HG02885 (cell line): Measurements from ENCODE around the gene ROPN1B.
A peak's percentile ranks its signal among the peaks of the same experiment; 100 is the strongest.
"Not testable (repeated sequence)": the region's sequence is repeated elsewhere in the genome, so short reads cannot be mapped to it uniquely, and the experiment has no call there.

Experiments used
- ATAC-seq: cut with Tn5 transposase; IDR thresholded peaks from one replicate; pipeline ENCODE4 v1.9.1; 2021; ENCODE audit warnings: mild to moderate bottlenecking; ENCODE audit not compliant: unreplicated experiment, poor library complexity

Gene ROPN1B

DNA sequence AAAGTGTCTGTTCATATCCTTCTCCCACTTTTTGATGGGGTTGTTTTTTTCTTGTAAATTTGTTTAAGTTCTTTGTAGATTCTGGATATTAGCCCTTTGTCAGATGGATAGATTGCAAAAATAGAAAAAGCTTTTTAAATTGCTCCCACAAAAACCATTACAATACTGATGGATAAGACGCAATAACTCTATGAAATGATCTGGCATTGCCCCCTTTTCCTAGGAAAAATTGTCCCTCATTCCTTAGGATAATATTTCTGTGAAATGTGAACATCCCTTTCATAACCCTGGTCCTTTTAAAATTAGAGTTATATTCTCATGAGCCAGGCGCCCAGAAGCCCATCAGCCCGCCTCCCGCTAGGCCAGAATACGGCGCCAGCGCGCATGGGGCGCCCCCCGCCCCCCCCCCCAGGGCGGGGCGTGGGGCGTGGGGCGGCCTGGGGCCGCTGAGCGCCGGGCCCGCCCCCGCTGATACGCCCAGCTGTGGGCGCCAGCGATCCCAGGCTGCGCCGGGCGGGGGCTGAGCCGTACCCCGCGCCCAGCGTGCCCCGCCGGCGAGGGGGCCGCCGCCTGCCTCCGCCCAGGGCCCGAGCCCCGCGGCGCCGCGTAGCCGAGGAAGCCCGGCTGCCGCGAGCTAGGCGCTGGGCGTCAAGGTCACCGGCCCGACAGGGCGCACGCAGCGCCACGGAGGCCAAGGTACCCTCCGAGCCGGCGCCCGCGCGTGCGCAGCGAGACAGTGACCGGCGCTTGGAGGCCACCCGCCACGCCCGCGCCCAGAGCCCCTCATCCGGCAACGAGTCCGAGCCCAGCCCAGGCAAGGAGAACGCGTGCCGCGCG, 11.1 kb upstream of the ROPN1B start:
- no peak for ATAC-seq

DNA sequence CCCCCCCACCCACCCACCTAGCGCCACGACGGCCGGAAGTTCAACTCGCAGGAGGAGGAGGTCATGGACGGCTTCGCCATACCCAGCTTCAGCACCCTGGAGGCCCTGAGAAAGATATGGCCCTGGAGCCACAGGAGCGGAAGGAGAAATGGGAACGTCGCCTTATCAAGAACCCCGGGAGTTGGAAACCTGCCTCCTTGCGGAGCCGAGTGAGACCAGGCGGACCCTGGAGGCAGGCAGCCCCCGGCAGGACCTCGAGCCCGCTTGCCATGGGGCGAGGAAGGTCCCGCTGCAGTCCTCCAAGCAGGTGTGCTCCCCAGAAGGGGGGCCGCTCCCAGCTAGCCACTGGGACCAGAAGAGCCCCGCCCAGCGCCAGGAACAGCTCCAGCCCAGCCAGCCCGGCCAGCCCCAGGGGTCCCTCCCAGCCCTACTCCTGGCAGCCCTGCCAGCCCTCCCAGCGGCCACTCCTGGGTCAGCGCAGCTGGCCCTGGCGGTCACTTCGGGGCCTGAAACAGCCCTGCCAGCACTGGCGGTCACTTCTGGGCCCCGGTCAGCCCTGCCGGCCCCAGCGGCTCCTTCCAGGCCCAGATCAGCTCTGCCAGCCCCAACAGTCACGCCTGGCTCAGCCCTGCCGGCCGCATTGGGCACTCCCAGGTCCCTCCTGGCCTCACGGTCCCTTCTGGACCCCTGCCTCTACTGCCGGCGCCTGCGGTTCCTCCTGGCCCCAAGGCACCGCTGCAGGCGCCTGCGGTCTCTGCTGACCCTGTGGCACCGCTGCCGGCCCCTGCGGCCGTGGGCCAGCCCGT, 10.3 kb upstream of the ROPN1B start:
- ATAC-seq = no peak

DNA sequence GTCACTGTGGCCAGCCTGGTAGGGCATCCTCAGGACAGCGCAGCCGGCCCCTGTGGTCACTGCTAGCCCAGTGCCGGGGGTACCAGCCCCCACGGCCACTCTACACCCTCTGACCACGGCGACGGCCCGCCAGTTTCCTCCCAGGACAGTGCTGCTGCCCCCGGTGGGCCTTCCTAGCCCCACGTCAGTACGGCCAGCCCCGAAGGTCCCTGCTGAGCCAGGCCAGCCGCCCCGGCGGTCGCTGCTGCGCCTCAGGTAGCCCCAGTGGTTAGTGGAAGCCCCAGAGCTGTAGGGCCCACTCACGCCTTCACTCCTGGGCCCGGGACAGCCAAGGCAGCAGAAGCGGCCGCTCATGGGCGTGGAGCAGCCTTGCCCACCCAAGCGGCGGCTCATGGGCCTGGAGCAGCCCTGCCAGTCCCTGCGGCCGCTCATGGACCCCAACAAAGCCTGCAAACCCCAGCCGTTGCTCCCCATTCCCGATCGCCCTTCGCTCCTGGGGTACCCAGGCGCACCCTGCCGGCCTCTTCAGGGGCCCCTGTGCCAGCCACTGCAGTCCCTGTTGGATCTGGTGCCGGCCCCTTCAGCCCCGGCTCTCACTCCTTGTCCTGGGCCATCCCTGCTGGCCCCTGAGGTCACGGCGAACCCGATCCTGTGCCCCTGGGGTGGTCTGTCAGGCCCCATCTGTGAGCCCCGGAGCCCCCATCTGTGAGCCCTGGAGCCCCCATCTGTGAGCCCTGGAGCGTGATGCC, 9.5 kb upstream of the ROPN1B start:
- ATAC-seq = no peak

DNA sequence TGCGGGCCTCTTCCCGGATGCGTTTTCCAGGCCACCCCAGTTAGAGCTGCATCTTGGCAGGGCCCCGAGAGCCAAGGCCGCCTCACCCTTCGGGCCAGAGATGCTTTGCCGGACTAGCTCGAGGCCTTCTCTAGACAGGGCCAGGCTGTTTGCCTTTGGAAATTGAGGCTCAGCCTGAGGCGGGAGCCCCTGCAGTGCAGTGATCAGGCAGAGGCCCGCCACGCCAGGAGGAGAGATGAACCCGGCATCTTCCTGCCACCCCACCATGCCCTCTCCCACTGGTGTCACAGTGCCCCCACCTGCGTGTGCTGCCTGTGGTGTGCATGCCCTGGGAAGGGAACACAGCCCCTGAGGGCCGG, 8.9 kb upstream of the ROPN1B start:
- ATAC-seq = no peak

DNA sequence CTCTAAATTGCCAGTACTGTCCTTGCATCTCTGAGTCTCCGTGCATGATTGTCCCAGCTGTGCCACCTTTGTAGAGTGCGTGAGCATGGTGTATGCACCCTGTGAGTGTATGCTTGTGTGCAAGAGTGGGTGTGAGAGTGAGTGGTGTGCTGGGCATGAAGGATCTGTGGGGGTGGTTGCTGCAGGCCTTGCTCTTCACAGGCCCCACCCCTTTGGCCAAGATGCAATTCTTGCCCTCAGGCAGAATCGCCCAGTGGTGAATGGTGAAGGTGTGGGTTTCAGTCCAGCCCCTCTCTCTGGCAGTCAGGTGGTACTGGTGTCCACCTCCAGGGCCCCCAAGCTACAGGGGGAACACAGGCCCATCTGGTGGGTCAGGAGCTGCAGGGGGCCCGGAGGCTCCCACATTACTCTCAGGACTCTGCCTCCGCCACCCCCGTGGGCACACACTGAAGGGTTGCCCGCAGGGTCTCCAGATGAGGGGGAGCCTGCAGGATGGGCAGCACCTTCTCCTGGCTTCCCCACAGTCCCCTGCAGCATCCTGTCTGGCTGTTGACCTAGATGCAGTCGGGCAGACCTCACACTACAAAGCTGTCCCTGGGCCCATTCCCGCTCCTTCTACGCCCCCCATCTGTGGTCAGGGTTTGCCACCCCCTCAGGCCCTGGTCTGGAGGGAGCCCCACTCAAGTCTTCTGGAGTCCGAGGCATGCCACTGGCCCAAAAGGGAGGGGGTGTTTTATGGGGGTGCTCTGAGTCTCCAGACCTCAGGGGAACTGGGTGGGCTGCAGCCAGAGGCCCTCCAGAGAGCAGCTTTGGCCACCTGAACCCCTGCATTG, 8.3 kb upstream of the ROPN1B start:
- ATAC-seq = no peak

DNA sequence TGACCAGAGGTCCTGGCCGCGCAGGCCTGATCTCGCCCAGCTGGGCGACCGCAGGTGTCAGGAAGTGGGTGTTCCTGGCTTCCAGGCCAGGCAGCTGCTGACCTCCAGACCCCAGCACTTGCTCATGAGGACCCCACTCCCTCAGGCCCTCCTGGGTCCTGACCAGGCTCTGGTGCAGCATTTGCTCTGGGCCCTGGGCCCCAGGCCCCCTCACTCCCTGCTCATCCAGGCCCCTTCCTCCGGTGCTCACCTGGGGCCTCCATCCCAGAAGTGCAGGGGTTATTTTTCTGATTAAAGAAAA, 7.7 kb upstream of the ROPN1B start:
- no peak for ATAC-seq

DNA sequence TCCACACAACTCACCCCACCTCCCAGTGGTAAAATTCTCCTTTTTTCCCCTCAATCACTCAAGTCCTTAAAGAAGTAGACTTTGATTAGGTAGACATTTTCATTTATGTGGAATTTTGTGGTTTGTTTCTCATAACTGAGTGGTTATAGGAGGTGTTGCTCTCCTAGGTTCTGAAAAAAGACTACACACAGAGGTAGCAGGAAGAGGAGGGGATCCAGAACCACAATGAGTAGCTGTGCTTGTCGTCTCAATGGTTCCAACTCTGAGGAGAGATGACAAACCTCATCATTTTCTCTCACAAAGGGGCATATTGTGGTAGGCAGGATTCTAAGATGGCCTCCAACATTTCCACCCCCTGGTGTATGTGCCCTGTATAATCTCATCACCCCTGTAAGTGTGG, 5.1 kb upstream of the ROPN1B start:
- not testable (repeated sequence) for ATAC-seq

DNA sequence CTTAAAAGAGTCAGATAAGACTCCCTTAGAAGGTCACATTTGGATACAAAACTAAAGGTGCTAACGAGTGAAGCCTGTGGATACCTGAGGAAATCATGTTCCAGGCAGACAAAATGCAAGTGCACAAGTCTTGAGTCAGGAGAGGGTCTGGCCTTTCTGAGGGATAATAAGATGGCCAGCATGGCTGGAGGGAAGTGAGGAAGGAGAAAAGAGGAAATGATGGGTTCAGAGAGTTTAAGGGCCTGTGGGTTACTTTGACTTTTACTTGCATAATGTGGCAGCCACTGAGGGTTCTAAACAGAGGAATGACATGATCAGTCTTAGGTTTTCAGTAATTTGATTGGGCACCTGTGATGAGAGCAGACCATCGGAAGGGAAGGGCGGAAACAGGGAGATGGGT, 3.5 kb upstream of the ROPN1B start:
- ATAC-seq = no peak

DNA sequence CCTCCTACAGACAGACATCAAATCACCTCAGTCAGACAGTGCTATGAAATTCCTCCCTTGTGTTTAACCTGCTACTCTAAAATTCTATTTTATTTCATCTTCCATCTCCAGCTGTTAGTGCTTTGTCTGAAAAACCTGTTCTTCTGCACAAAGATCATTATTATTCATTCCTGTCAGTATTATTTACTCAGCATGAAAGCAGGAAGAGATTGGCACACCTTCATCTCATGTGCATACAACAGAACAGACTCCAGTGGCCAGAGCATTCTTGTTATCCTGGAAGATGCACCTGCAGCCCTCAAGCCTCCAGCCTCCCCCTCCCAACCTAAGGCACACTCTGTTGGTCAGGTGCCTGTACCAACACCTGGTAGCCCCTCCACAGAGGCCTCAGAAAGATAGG, 1.8 kb upstream of the ROPN1B start:
- no peak for ATAC-seq

DNA sequence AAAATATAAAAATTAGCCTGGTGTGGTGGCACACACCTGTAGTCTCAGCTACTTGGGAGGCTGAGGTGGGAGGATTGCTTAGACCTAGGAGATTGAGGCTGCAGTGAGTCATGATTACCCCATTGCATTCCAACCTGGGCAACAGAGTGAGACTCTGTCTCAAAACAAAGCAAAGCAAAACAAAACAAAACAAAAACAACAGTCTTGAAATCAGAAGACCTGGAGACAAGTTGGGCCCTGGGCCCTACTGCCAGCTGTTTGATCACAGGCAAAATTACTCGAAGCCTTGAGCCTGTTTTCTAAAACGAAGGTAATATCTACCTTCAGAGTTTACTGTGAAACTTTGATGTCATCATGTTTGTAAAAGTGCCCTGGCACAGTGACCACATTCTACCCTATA, 857 bp upstream of the ROPN1B start:
- ATAC-seq = not testable (repeated sequence)

DNA sequence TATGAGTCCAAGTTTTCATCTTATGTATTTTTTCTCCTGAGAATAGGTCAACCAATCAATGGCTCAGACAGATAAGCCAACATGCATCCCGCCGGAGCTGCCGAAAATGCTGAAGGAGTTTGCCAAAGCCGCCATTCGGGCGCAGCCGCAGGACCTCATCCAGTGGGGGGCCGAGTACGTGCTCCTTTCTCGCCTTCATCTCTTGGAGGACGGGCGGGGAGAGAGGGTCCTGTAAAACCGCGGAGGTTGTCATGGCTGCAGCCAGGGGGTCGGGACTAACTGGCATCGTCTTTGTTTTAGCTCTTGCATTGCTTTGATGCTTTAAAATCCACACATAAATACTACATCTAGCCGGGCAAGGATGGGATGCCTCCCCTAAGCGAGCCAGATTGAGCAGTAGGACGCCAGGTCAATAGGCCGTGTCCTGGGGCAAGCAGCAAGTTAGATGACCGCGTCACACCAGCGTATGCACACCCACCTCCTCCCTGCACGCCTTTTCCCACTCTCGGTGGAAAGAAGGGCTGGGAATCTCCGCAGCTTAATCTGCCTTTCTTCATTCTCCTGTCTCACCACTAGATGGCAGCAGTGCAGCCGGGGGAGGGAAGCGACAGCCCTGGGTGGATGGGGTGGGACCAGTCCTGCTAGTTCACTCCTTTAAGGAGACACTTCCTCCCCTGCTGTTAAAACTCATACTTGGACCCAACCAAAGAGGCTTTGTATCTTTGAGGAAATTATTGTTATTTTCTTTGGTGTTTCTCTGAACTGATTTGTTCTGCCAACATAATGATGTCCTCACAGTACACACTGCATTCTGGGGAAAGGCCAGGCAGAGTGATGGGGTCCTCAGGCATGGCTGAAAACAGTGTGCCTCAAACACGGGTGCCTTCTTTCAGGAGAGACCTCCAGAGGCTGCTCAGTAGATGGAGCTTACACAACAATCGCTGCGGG, 3.3 kb downstream of the ROPN1B start:
- ATAC-seq = peak; percentile 76

DNA sequence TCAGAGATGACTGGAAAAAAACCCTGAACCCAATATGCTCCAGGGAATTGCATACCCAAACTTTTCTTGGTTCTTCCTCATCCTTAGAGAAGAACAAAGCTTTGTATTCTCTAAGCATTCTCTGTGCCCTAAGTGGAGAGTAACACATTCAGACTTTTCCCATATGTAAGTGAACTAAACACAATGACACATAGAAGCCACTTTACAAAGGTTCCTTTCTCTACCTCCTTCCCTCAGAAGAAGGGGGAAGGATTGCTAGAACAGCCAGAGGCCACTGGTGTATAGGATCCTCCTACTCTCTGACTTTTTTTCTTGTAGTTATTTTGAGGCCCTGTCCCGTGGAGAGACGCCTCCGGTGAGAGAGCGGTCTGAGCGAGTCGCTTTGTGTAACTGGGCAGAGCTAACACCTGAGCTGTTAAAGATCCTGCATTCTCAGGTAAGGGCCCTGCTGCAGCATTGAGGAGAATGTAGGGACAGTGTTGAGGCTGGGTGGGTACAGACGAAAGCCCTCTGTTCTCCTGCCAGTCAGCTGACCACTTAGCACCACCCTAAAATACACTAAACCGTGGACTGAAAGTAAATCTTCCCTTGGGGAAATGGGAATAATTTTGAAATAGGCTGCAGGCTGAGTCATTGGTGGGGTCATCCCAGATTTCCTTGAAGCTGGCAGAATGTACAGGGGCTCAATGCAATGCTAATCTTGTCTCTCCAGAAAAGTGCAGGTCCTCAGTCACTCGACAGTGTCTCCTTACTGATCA, 6.4 kb downstream of the ROPN1B start:
- ATAC-seq = not testable (repeated sequence)

DNA sequence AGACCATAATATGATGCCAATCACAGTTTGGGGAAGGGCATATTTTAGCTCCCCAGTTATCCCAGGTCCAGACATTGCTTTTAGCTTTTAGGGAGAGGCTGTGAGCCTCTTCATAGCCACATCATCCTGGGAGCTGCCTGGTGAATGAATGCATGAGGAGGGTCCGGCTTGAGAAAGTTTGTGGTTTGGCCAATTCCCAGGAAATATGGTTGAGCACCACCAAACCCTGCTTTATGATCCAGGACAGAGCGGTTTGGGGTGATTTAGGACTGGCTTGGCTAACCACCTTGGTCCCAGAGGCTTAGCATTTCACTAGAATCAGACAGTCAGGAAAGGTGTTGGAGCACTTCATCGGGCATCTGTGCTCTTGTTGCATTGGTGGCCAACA, 7.0 kb downstream of the ROPN1B start:
- ATAC-seq = not testable (repeated sequence)

DNA sequence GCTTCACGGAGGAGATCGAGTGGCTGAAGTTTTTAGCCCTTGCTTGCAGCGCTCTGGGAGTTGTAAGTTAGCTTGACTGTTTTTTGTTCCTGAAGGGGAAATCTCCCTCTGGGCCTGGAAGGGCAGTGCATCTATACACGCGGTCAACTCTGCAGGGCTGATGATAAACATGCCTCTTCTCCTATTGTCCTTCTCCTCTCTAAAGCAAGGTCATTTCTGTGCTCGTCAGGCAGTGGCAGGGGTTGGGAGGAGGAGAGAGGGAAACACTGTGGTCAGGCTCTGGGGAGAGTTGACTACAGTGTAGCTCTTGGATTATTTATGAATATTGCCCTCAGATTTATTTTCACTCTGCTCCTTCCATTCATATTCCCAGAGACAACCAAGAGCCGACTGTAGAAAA, 8.1 kb downstream of the ROPN1B start:
- ATAC-seq = not testable (repeated sequence)

DNA sequence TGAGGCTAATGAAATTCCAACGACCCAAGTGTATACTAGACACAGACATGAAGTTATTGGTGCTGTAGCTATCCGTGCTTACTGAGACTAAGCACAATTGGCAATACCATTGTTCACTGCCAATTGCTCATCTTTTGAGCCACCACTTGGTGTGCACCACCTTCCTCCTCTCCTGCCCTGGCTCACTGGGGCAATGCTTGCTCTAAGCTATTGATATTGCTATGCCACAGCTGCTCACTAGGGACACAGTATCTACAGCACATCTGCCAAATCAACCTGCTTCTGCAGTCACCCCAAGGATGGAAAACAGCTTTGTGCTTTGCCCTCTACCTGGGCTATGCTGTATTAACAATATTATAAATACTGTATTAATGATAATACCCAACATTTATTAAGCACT, 16.0 kb downstream of the ROPN1B start:
- ATAC-seq = not testable (repeated sequence)

DNA sequence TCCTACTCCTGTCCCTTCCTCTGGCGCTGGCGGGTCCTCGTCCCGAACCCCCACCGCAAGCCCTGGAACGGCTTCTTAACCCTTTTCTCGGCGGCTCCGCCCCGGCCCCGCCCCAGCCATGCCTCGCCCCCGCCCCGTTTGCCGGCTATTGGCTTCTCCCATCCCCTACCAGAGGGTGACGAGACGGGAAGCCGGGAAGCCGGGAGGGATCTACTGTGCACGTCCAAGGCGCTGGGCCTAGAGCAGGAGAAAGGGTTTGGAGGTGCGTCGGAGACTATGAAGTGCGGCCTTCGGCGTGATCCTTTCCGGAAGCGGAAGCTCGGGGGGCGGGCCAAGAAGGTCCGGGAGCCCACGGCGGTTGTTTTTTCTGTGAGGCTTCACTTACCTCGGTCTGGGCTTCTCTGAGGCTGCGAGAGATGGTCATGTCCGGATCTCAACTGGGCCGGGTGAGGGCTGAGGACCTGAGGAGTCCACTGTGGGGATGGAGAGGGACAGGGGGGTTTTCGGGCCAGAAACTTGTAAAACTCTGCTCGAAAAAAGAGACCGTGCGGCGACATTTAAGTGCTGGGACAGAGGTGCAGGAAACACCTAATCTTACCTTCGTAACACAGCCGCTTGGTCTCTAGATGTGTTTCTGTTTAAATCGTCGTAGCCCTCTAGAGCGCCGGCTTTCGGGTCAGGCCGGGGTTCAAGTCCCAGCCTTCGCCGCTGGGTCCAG, 21.4 kb downstream of the ROPN1B start:
- peak; percentile 93 for ATAC-seq

DNA sequence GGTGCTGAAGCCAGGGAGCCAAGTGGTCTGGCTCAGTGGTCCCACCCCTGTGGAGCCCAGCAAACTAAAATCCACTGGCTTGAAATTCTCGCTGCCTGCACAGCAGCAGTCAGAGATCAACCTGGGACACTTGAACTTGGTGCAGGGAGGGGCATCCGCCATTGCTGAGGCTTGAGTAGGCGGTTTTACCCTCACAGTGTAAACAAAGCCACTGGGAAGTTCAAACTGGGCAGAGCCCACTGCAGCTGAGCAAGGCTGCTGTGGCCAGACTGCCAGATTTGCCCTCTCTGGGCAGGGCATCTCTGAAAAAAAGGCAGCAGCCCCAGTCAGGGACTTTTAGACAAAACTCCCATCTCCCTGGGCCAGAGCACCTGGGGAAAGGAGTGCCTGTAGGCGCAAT, 27.8 kb downstream of the ROPN1B start:
- ATAC-seq = not testable (repeated sequence)

DNA sequence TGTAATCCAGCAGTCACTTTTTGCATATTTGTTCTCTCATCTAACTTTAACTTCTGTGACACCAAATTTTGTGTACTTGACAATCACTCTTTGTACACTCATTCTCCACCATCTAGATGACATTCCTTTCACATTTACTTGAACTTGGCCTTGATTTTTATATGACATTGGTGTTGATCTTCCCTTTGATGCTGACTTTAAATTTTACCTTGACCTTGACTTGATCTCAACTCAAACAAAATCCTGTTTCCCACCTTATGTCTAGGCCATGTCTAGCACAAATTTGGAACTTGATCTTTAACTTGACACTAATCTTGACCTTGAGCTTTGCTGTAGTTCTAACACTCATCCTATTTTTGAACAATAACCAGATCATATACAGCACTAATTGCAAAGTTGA, 33.2 kb downstream of the ROPN1B start:
- no peak for ATAC-seq
